Prostate gland (tissue), 2 donors: ENCODE results near the gene MMP25. TPM values are rescaled to one million over a fixed set of nuclear protein-coding genes. Genes with fewer than 3 reads are reported as not detected.

Experiments
- DNase-seq: peaks from one replicate; pipeline ENCODE4 v3.0.0-alpha.2; 2019; ENCODE audit warnings: low spot score
- H3K27ac ChIP-seq, 2 donors: fragments of 200-600 bp; sonication (generic); 2 replicates each; pipeline ENCODE4 v1.5.1; 2017 to 2019
- H3K27me3 ChIP-seq: fragments of 200-600 bp; sonication (generic); replicated peaks from 2 replicates; pipeline ENCODE4 v1.5.1; 2019; ENCODE audit not compliant: insufficient read depth
- H3K36me3 ChIP-seq, 2 donors: fragments of 200-600 bp; sonication (generic); 1 replicate in 1 of 2; 2 replicates in 1 of 2; pipeline versions ENCODE4 v1.5.1 to v1.8.1; 2017 to 2019
- H3K4me1 ChIP-seq: fragments of 200-600 bp; sonication (generic); replicated peaks from 2 replicates; pipeline ENCODE4 v1.5.1; 2019
- H3K4me3 ChIP-seq, 2 donors: fragments of 200-600 bp; sonication (generic); 2 replicates each; pipeline ENCODE4 v1.5.1; 2017 to 2019
- H3K9me3 ChIP-seq: fragments of 200-600 bp; sonication (generic); 2 replicates; pipeline ENCODE4 v1.5.1; 2017
- POLR2A ChIP-seq: fragments of 450-650 bp; IDR thresholded peaks from one replicate; pipeline ENCODE4 v1.6.1; 2016; ENCODE audit warnings: antibody characterized with exemption, mild to moderate bottlenecking
- POLR2AphosphoS5 ChIP-seq: sonication (generic); formaldehyde crosslinking; IDR thresholded peaks from one replicate; pipeline ENCODE4 v1.6.1; 2017; ENCODE audit warnings: antibody characterized with exemption
- WGBS: methylation state at CpG from one replicate; pipeline ENCODE4 v1.1.5; 2018; 5-methylcytosine and 5-hydroxymethylcytosine counted together
- intact Hi-C: fragments of 100-400 bp; cut with DNase I; formaldehyde crosslinking; loops from one replicate; pipeline ENCODE4 v1.14.2; 2022
- total RNA-seq, 2 donors: library from RNA; depleted of rRNA; stranded (reverse); fragments of >200 nt; gene quantifications; one replicate each; pipeline ENCODE4 v1.1.0, GENCODE V29; 2016
- TF ChIP-seq, protein P1 (sequence below), 4 experiments: fragments of 200-600 bp in 2 of 4; fragments of 450-650 bp in 2 of 4; sonication (generic) in 2 of 4; IDR thresholded peaks; 1 replicate in 3 of 4; 2 replicates in 1 of 4; pipeline ENCODE4 v1.5.1; 2016 to 2019; ENCODE audit warnings: antibody characterized with exemption in 4 of 4, mild to moderate bottlenecking in 2 of 4, moderate library complexity in 2 of 4

The MMP25 gene
- total RNA-seq, 2 donors from 2014 or later, result 0.74 to 1.4 TPM

DNA sequence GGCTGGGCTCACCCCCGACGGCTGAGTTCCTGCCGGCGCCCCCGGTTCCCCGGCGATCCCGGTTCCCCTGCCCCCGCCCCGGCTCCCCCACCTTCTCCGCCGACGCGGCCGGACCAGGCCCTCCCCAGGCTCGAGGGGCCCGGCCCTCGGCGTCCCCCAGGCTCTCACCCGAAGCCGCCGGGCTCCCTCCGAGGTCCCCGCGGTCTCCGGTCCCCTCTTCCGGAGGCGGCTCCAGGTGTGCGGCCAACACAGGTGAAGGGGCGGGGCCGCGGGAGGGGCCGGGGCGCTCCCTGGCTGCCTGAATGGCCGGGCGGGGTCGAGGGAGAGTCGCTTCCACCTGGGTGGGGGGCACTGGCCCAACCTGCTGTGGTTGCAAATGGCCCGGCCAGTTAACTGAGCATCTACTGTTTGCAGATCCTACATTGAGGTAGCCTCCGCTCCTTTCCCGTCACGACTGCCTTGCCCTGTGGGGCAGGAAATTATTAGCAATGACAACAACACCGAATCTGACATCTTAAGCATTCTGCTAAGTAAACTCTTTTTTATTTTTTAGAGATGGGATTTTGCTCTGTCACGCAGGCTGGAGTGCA is 9.5 kb upstream of the MMP25 start, which contains the start of gene BICDL2:
Gene BICDL2 (minus strand): TSS at position 219 of the 590 bp plus-strand sequence. CDS start 1,448 bp downstream, outside the sequence.
- Histone ChIP-seq H3K4me3 (peak within 1 kb of the TSS; percentile 47 to 51), H3K27me3 (no peaks in the 10 kb centered on the region), H3K4me1 (no peaks in the 10 kb centered on the region), H3K9me3 (no peaks in the 10 kb centered on the region), H3K36me3 (no peaks in the 10 kb centered on the region), H3K27ac (peak within 1 kb of the TSS; percentile 69 to 78)
- WGBS, result 6% methylated on average over 40 of the region's 44 CpGs
- no peak for DNase-seq
- intact Hi-C loops, result no loop called here
- peak; percentile 25 for TF ChIP-seq POLR2A
- TF ChIP-seq, protein P1, sequence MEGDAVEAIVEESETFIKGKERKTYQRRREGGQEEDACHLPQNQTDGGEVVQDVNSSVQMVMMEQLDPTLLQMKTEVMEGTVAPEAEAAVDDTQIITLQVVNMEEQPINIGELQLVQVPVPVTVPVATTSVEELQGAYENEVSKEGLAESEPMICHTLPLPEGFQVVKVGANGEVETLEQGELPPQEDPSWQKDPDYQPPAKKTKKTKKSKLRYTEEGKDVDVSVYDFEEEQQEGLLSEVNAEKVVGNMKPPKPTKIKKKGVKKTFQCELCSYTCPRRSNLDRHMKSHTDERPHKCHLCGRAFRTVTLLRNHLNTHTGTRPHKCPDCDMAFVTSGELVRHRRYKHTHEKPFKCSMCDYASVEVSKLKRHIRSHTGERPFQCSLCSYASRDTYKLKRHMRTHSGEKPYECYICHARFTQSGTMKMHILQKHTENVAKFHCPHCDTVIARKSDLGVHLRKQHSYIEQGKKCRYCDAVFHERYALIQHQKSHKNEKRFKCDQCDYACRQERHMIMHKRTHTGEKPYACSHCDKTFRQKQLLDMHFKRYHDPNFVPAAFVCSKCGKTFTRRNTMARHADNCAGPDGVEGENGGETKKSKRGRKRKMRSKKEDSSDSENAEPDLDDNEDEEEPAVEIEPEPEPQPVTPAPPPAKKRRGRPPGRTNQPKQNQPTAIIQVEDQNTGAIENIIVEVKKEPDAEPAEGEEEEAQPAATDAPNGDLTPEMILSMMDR (IDR thresholded peaks at IDR 0.05), result no peak
- TF ChIP-seq POLR2AphosphoS5, result no peak

DNA sequence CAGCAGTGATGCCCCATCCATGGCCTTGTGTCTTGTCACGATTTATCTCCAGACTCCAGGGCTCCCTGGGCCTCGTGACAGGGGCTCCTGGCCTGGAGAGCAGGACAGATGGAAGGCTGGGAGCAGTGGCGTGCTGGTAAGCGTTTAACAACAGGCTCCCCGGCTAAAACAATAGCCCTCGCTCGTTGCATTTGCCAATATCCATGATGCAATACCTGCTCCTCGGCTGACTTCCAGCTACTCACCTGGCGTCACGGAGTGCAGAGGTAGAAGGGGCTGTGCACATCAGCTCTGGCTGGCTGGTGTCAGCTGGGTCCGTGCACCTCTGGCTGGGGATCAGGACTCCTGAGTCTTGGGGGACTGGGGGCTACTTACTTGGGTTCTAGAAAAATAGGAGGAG is 8.1 kb upstream of the MMP25 start:
- H3K27me3 ChIP-seq, result no peaks in the 10 kb centered on the region
- 30% methylated on average over 11 of the region's 11 CpGs for WGBS
- DNase-seq, result peak; percentile 74

DNA sequence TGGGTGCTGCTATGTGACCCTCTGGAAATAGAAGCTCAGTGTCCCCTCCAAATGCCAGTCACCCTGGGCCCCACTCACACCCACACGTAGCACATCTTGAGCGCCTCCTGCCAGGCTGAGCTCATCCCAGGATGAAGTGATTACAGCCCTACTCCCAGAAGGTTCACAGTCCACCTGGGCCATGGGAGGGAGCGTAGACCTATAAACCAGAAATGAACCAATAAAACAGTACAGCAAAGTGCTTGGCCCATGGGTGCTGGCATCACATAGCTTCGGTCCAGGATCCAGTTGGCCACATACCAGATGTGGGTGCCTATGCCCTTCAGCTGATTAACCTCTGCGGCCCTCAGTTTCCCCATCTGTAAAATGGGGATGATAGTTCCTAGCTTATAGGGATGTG is 7.5 kb upstream of the MMP25 start:
- TF ChIP-seq, protein P1 (IDR thresholded peaks at IDR 0.05), result no peak
- TF ChIP-seq POLR2AphosphoS5 (no peak), POLR2A (no peak)
- Histone ChIP-seq H3K4me3 (no peak overlapping the region), H3K27ac (no peak overlapping the region), H3K27me3 (no peaks in the 10 kb centered on the region), H3K9me3 (no peaks in the 10 kb centered on the region), H3K4me1 (no peaks in the 10 kb centered on the region), H3K36me3 (no peaks in the 10 kb centered on the region)
- DNase-seq, result no peak
- intact Hi-C loops, result no loop called here
- 67% methylated on average over 5 of the region's 5 CpGs for WGBS

More for the DNA sequence above, 8.1 kb upstream of the MMP25 start:
- Histone ChIP-seq H3K9me3 (no peaks in the 10 kb centered on the region), H3K4me1 (no peaks in the 10 kb centered on the region), H3K36me3 (no peaks in the 10 kb centered on the region), H3K27ac (no peak overlapping the region), H3K4me3 (no peak overlapping the region)
- intact Hi-C loops, result no loop called here
- TF ChIP-seq POLR2AphosphoS5, result peak; percentile 40
- no peak for TF ChIP-seq POLR2A

DNA sequence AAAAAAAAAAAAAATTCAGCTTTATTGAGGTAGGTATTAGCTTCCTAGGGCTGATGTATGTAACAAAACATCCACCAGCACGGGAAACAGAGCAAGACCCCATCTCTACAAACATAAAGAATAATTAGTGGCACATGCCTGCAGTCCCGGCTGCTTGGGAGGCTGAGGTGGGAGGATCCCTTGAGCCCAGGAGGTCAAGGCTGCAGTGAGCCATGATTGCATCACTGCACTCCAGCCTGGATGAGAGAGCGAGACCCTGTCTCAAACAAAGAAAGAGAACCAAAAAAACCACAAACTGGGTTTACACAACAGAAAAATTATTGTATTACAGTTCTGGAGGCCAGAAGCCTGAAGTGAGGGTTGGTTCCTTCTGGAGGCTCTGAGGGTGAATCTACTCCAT is 4.0 kb upstream of the MMP25 start:
- H3K4me1 ChIP-seq, result peaks cover 10% of the 10 kb centered on the region
- peaks cover 2% of the 10 kb centered on the region for H3K27me3 ChIP-seq
- DNase-seq, result no peak
- H3K4me3 ChIP-seq, result no peak overlapping the region
- TF ChIP-seq POLR2AphosphoS5, result no peak
- TF ChIP-seq, protein P1 (IDR thresholded peaks at IDR 0.05), result no peak
- TF ChIP-seq POLR2A, result no peak
- no peak overlapping the region for H3K27ac ChIP-seq
- no peaks in the 10 kb centered on the region for H3K36me3 ChIP-seq
- H3K9me3 ChIP-seq, result no peaks in the 10 kb centered on the region
- 80% methylated on average over 3 of the region's 3 CpGs for WGBS
- intact Hi-C loops, result no loop called here

DNA sequence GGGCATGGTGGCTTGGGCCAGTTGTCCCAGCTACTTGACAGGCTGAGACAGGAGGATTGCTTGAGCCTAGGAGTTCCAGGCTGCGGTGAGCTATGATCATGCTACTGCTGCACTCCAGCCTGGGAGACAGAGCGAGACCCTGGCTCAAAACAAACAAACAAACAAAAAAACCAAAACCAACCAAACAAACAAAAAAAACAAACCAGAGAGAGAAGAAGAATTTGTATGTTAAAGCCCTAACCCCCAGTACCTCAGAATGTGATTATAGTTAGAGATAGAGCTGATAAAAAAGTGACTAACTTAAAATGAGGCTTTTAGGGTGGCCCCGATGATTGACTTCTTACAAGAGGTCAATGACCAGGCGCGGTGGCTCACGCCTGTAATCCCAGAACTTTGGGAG is 1.7 kb upstream of the MMP25 start:
- Histone ChIP-seq H3K4me3 (no peak overlapping the region), H3K9me3 (no peaks in the 10 kb centered on the region), H3K4me1 (peaks cover 10% of the 10 kb centered on the region), H3K27me3 (peaks cover 2% of the 10 kb centered on the region), H3K36me3 (no peaks in the 10 kb centered on the region), H3K27ac (no peak overlapping the region)
- no peak for DNase-seq
- intact Hi-C loops, result no loop called here
- TF ChIP-seq, protein P1 (IDR thresholded peaks at IDR 0.05), result no peak
- TF ChIP-seq POLR2A, result no peak
- TF ChIP-seq POLR2AphosphoS5, result no peak
- 86% methylated on average over 6 of the region's 6 CpGs for WGBS
